NCI-H1436 treated with DMSO at 0.1 percent for 48 hours (cell line): Measurements from ENCODE around the gene PAPLN.
"Not testable (repeated sequence)": the region's sequence is repeated elsewhere in the genome, so short reads cannot be mapped to it uniquely, and the experiment has no call there.

ENCODE experiments used
- DNase-seq: peaks from one replicate; lab custom pipeline; 2025; lab: John Stamatoyannopoulos, UW

PAPLN gene

GRCh38 chr14:73290279-73290678 is 53.0 kb downstream of the PAPLN start:
- DNase-seq = no peak

DNA sequence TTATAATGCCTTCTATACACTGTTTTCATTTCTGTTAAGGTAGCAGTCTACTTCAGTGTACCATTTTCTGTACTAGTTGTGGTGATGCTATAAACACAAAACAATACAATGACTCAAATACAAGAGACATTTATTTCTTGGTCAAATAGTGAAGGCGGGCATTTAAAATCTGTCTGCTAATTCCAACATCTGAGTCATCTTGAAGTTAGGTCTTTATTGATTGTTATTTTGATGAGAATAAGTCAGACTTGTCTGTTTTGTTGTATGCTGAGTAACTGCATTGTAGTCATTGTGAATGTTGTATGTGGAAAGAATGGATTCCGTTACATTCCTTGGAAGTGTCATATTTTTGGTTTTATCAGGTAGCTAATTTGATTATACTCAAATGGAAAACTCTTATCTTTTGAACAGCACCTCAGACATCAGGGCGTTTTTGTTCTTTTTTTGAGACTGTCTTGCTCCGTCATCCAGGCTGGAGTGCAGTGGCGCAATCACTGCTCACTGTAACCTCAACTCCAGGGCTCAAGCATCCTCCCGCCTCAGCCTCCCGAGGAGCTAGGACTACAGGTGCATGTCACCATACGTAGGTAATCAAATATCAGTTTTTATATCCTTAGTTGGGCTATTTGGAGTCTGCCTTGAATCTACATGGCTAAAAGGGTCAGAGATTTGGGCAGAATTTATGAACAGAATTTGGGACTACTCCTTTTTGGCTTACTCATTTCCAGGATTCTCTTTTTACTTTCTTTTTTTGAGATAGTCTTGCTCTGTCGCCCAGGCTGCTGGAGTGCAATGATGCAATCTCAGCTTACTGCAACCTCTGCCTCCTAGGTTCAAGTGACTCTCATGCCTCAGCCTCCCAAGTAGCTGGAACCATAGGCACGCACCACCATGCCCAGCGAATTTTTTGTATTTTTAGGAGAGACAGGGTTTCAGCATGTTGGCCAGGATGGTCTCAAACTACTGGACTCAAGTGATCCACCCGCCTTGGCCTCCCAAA is 56.8 kb downstream of the PAPLN start:
- DNase-seq = no peak

DNA sequence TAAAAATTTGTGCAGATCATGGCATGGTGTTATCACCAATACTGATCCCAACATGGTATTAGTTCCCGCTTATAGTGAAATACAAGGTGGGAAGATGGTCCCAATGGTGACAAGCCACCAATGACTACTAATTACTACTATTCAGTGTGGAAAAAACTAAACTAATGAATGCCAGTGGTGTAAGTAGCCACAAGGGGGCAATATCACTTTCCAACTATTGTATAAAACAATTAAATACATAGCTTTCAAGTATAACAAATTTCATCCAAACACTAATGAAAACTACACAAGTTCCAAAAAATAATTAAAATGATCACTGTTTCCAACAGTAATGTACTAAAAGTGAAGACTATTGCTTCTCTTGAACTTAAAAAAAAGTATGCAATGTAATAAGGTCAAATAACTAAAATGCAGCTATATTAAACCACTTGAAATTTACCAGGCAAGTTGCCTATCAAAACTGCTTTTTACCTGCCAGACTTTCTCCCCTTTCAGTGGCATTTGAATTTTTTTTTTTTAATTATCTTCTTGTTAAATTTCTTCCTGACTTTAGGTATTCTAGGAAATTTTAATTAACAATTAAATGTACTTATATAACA is 58.0 kb downstream of the PAPLN start:
- DNase-seq = no peak

GRCh38 chr14:73305499-73305898 is 68.2 kb downstream of the PAPLN start:
- DNase-seq = no peak

GRCh38 chr14:73307261-73307660 is 70.0 kb downstream of the PAPLN start:
- no peak for DNase-seq

DNA sequence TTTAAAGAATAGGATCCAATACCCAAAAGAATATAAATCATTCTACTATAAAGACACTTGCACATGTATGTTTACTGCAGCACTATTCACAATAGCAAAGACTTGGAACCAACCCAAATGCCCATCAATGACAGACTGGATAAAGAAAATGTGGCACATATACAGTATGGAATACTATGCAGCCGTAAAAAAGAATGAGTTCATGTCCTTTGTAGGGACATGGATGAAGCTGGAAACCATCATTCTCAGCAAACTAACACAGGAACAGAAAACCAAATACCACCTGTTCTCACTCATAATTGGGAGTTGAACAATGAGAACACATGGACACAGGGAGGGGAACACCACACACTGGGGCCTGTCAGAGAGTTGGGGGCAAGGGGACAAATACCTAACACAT is 71.9 kb downstream of the PAPLN start:
- DNase-seq = not testable (repeated sequence)

GRCh38 chr14:73311708-73312030 is 74.4 kb downstream of the PAPLN start:
- DNase-seq = no peak

DNA sequence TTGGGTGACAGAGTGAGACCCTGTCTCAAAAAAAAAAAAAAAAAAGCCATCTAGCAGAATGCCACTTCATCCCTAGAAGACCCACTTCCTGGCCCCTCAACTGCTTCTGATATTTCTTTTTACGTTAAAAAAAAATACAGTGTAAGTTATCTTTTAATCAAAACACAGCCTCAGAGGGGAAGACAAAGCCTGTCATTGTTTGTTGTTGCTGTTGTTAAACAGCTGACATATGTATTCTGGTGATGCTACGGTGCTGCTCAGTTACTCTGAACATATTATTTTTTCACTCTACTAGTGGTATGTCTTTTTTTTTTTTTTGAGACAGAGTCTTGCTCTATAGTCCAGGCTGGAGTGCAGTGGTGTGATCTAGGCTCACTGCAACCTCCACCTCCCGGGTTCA is 75.4 kb downstream of the PAPLN start:
- no peak for DNase-seq

DNA sequence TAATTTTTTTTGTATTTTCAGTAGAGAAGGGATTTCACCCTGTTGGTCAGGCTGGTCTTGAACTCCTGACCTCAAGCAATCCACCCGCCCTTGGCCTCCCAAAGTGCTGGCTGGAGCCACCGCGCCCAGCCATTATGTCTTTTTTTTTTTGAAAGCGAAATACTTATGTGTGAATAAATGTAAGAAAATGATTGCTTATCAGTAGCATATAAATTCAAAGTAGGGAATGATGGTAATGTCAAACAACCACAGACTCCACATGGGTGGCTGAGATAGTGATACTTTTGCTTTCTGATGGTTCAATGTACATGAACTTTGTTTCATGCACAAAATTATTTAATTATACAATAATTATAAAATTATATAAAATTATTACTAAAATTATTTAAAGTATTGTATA is 75.8 kb downstream of the PAPLN start:
- DNase-seq = no peak

- DNase-seq = no peak
Observed at GRCh38 chr14:73323896-73324399, 86.6 kb downstream of the PAPLN start.
